Hepatocyte (in vitro differentiated cells): ENCODE data around the gene CHRNA4.

Source experiments
- EZH2 ChIP-seq: fragments of 200-600 bp; sonication (generic); IDR thresholded peaks from 2 replicates; pipeline ENCODE4 v1.6.1; 2016; ENCODE audit warnings: antibody characterized with exemption, mild to moderate bottlenecking, borderline replicate concordance
- EZH2phosphoT487 ChIP-seq: fragments of 200-600 bp; sonication (generic); IDR thresholded peaks from one replicate; pipeline ENCODE4 v1.6.1; 2018; ENCODE audit warnings: antibody characterized with exemption, mild to moderate bottlenecking, low read depth, moderate library complexity; ENCODE audit not compliant: unreplicated experiment, severe bottlenecking
- TF ChIP-seq, protein P1 (sequence below): fragments of 200-600 bp; sonication (generic); IDR thresholded peaks from 2 replicates; pipeline ENCODE4 v1.5.1; 2016; ENCODE audit warnings: antibody characterized with exemption, mild to moderate bottlenecking; ENCODE audit not compliant: poor library complexity

DNA sequence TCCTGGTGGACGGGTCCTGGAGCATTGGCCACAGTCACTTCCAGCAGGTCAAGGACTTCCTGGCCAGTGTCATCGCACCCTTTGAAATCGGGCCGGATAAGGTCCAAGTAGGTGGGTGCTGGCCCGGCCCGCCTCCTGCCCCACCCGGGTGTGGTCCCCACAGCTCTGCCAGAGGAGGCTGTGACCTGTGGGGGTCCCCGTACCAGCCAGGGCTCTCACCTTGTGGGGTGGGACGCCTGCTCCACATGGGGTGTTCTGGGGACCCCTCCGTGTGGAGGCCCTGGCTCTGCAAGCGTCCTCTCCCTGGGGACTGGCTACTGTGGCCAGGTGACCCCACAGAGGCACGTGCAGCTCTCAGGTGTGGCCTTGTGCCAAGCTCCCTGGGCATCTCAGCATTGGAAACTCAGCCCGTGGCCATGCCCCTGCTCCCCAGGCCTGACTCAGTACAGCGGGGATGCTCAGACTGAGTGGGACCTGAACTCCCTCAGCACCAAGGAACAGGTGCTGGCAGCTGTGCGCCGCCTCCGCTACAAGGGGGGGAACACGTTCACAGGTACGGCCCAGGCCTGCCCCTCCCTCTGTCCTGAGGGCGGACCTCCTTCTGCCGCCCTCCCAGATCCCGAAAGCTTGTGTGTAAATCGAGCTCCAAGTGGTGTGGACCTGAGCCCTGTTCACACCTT lies 53.5 kb downstream of the CHRNA4 start:
- TF ChIP-seq EZH2 (no peak), EZH2phosphoT487 (no peak)
- TF ChIP-seq, protein P1, sequence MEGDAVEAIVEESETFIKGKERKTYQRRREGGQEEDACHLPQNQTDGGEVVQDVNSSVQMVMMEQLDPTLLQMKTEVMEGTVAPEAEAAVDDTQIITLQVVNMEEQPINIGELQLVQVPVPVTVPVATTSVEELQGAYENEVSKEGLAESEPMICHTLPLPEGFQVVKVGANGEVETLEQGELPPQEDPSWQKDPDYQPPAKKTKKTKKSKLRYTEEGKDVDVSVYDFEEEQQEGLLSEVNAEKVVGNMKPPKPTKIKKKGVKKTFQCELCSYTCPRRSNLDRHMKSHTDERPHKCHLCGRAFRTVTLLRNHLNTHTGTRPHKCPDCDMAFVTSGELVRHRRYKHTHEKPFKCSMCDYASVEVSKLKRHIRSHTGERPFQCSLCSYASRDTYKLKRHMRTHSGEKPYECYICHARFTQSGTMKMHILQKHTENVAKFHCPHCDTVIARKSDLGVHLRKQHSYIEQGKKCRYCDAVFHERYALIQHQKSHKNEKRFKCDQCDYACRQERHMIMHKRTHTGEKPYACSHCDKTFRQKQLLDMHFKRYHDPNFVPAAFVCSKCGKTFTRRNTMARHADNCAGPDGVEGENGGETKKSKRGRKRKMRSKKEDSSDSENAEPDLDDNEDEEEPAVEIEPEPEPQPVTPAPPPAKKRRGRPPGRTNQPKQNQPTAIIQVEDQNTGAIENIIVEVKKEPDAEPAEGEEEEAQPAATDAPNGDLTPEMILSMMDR, result no peak
